HepG2 (cell line): Measurements from ENCODE around the gene MACROD2. TPM values are rescaled to one million over a fixed set of nuclear protein-coding genes. Genes with fewer than 3 reads are reported as not detected.

ENCODE experiments used
- ATAC-seq: fragments of 200-7000 bp; cut with Tn5 transposase; 3 replicates; pipeline ENCODE4 v1.9.1; 2020; ENCODE audit warnings: mild to moderate bottlenecking, moderate library complexity
- BruUV-seq: library from RNA; stranded (reverse); fragments of 400-500 nt; replicated peaks from 2 replicates; lab custom pipeline; 2021; lab: Mats Ljungman, UMichigan
- CTCF ChIA-PET: fragments of 300-600 bp; formaldehyde crosslinking; extraction: SDS; loops from one replicate; lab custom pipeline; 2021; ENCODE audit warnings: low total read pairs, inconsistent platforms, low intra/inter-chr PET ratio; lab: Yijun Ruan, JAX
- POLR2A ChIA-PET: fragments of 350-600 bp; sonication (Branson Sonifier 250); formaldehyde crosslinking; loops from one replicate; lab custom pipeline; 2020; ENCODE audit warnings: antibody characterized with exemption, inconsistent platforms; lab: Yijun Ruan, JAX
- DNase-seq: peaks from one replicate; pipeline ENCODE4 v3.0.0-alpha.2; 2015; ENCODE audit warnings: low spot score
- FAIRE-seq: peaks from 3 replicates; lab custom pipeline; 2011; peaks lifted over from hg19 to GRCh38; lab: Jason Lieb, UNC
- H2AFZ ChIP-seq: one replicate; pipeline ENCODE4 v1.6.1; 2011; ENCODE audit warnings: low read length, inconsistent platforms
- H3K27ac ChIP-seq: fragments of 300-600 bp; 3 replicates; pipeline ENCODE4 v1.8.0; 2011; ENCODE audit warnings: mixed run types, mild to moderate bottlenecking, mixed read lengths, low read length, inconsistent platforms; ENCODE audit not compliant: insufficient read depth; ENCODE audit errors: extremely low read length
- H3K27me3 ChIP-seq, 2 experiments: fragments of 200-600 bp in 1 of 2; 2 replicates in 1 of 2; 3 replicates in 1 of 2; pipeline versions ENCODE4 v1.6.0 to v1.8.0; 2011; ENCODE audit warnings: low read length in 2 of 2, mild to moderate bottlenecking in 2 of 2, moderate library complexity in 2 of 2, inconsistent platforms in 1 of 2; ENCODE audit not compliant: insufficient read depth in 2 of 2, control insufficient read depth in 1 of 2
- H3K36me3 ChIP-seq, 2 experiments: fragments of 200-600 bp in 1 of 2; replicated peaks in 1 of 2; 2 replicates in 1 of 2; 3 replicates in 1 of 2; pipeline versions ENCODE4 v1.5.1 to v1.8.0; 2011; ENCODE audit warnings: low read length in 2 of 2, inconsistent platforms in 1 of 2; ENCODE audit not compliant: insufficient read depth in 2 of 2, control insufficient read depth in 1 of 2
- H3K4me1 ChIP-seq: 2 replicates; pipeline ENCODE4 v1.5.1; 2012; ENCODE audit warnings: low read length, inconsistent platforms; ENCODE audit not compliant: insufficient read depth
- H3K4me2 ChIP-seq: 2 replicates; pipeline ENCODE4 v1.6.0; 2011; ENCODE audit warnings: low read depth, low read length, inconsistent platforms
- H3K4me3 ChIP-seq, 3 experiments: fragments of 200-600 bp in 1 of 3; sonication (generic), shearing (Covaris generic) in 1 of 3; replicated peaks in 1 of 3; 2 replicates each; pipeline ENCODE4 v1.5.1; 2011 to 2016; ENCODE audit warnings: low read length in 3 of 3, inconsistent platforms in 2 of 3, low read depth in 2 of 3, mild to moderate bottlenecking in 2 of 3, control low read depth in 1 of 3, mixed read lengths in 1 of 3; ENCODE audit not compliant: insufficient read depth in 1 of 3
- H3K79me2 ChIP-seq: one replicate; pipeline ENCODE4 v1.6.1; 2011; ENCODE audit warnings: low read length, inconsistent platforms; ENCODE audit not compliant: insufficient read depth
- H3K9ac ChIP-seq: 2 replicates; pipeline ENCODE4 v1.6.0; 2011; ENCODE audit warnings: mild to moderate bottlenecking, low read depth, low read length, inconsistent platforms; ENCODE audit not compliant: insufficient read depth
- H3K9me3 ChIP-seq: 2 replicates; pipeline ENCODE4 v1.5.1; 2012; ENCODE audit warnings: mild to moderate bottlenecking, low read length
- H4K20me1 ChIP-seq: 2 replicates; pipeline ENCODE4 v1.6.0; 2011; ENCODE audit warnings: inconsistent platforms, mild to moderate bottlenecking, low read length, moderate library complexity; ENCODE audit not compliant: insufficient read depth
- CREB1 ChIP-seq, 2 experiments: fragments of 450-650 bp in 1 of 2; IDR thresholded peaks; 2 replicates each; pipeline ENCODE4 v1.6.1; 2016 to 2017; ENCODE audit warnings: control low read depth in 1 of 2, mild to moderate bottlenecking in 1 of 2, missing compliant biosample characterization in 1 of 2, missing genetic modification characterization in 1 of 2
- HNRNPLL ChIP-seq: fragments of 200-400 bp; formaldehyde crosslinking; IDR thresholded peaks from 2 replicates; pipeline ENCODE4 v1.6.1; 2017; ENCODE audit warnings: mild to moderate bottlenecking, low read depth, low read length; ENCODE audit not compliant: poor library complexity, severe bottlenecking
- HOXA3 ChIP-seq: sonication (generic); formaldehyde crosslinking; IDR thresholded peaks from 2 replicates; pipeline ENCODE4 v1.5.0; 2020; ENCODE audit warnings: missing genetic modification reagents
- IKZF4 ChIP-seq: sonication (generic); formaldehyde crosslinking; IDR thresholded peaks from 2 replicates; pipeline ENCODE4 v1.5.1; 2020; ENCODE audit warnings: borderline replicate concordance, mild to moderate bottlenecking, low read depth, missing genetic modification reagents; ENCODE audit errors: not compliant biosample characterization
- MIER2 ChIP-seq: IDR thresholded peaks from 2 replicates; pipeline ENCODE4 v1.6.1; 2016; ENCODE audit warnings: missing biosample characterization, missing genetic modification reagents
- MXD4 ChIP-seq: IDR thresholded peaks from 2 replicates; pipeline ENCODE4 v1.6.1; 2016; ENCODE audit warnings: mild to moderate bottlenecking, missing biosample characterization, missing genetic modification reagents
- PHF21A ChIP-seq: sonication (generic); formaldehyde crosslinking; IDR thresholded peaks from 2 replicates; pipeline ENCODE4 v1.5.0; 2020; ENCODE audit warnings: mild to moderate bottlenecking, missing genetic modification reagents
- PRMT3 ChIP-seq: sonication (generic); formaldehyde crosslinking; IDR thresholded peaks from 2 replicates; pipeline ENCODE4 v1.8.1; 2022; ENCODE audit warnings: low read depth, mild to moderate bottlenecking, moderate library complexity, missing genetic modification reagents, borderline replicate concordance
- ZNF256 ChIP-seq: sonication (generic); formaldehyde crosslinking; conservative IDR thresholded peaks from 2 replicates; pipeline ENCODE4 v1.4.0; 2020; ENCODE audit warnings: missing genetic modification reagents
- ZNF337 ChIP-seq: sonication (generic); formaldehyde crosslinking; IDR thresholded peaks from 2 replicates; pipeline ENCODE4 v1.5.1; 2020; ENCODE audit warnings: missing genetic modification reagents, low read depth, mild to moderate bottlenecking, borderline replicate concordance
- ZSCAN30 ChIP-seq: sonication (generic); formaldehyde crosslinking; IDR thresholded peaks from 2 replicates; pipeline ENCODE4 v1.5.0; 2020; ENCODE audit warnings: mild to moderate bottlenecking, missing genetic modification reagents
- WGBS: methylation state at CpG from one replicate; pipeline ENCODE4 v1.1.6; 2017; ENCODE audit warnings: low lambda C conversion rate; 5-methylcytosine and 5-hydroxymethylcytosine counted together
- in situ Hi-C: cut with HindIII; loops from 2 replicates; pipeline ENCODE4 v1.10.0; 2017; ENCODE audit warnings: low pct_unique_long_range_greater_than_20kb; ENCODE audit not compliant: extremely low pct_ligation_motif_present
- intact Hi-C: fragments of 100-400 bp; cut with micrococcal nuclease; formaldehyde crosslinking; loops from one replicate; pipeline ENCODE4 v1.10.0; 2022; ENCODE audit not compliant: unreplicated experiment
- polyA plus RNA-seq, 8 experiments: library from polyadenylated mRNA; depleted of rRNA in 3 of 8; stranded (reverse) in 7 of 8; unstranded in 1 of 8; fragments of >200 nt; fragmentation: Illumina TruSeq in 4 of 8; extraction: Trizol in 4 of 8; gene quantifications; 2 replicates each; pipeline versions ENCODE4 v1.2.1 to v1.2.3, GENCODE V29; 2011 to 2016; ENCODE audit warnings: low read depth in 4 of 8, missing spikeins in 1 of 8, mixed read lengths in 1 of 8; ENCODE audit not compliant: insufficient read depth in 1 of 8
- total RNA-seq, 5 experiments: library from RNA; depleted of rRNA; stranded (reverse); fragments of >200 nt; fragmentation: Illumina TruSeq; extraction: Trizol; gene quantifications; 2 replicates each; pipeline ENCODE4 v1.2.3, GENCODE V29; 2016; ENCODE audit warnings: low read depth in 1 of 5
- TF ChIP-seq, protein P1 (sequence below): IDR thresholded peaks from 2 replicates; pipeline ENCODE4 v1.6.1; 2016; ENCODE audit warnings: low read depth
- TF ChIP-seq, protein P2 (sequence below): sonication (generic); formaldehyde crosslinking; IDR thresholded peaks from 2 replicates; pipeline ENCODE4 v1.4.0; 2020; ENCODE audit warnings: mild to moderate bottlenecking, missing genetic modification reagents

Gene MACROD2
- total and polyA plus RNA-seq, 2 of the 13 experiments (the other 11 are each of a cell fraction or from before 2014, with no cell fraction given): 0.13 to 0.51 TPM

DNA sequence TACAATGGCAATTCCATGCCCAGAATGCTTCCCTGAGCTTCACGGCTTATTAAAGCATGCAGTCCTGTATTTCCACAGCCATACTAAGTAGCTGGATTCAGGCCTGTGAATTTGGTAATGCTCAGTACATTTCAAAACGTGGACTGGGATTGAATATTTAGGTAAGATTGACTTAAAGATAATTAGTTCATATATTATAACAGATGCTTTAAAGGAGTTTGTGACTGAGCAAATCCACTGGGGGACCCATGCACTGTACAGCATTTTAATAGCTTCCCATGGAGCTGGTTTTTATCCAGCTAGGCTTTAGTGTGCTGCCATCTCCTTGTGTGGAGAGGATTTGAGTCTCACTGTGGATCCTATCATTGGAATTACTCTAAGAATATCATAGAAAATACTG lies 763.0 kb downstream of the MACROD2 start:
- Histone ChIP-seq H3K27me3 (no peaks in the 10 kb centered on the region), H3K79me2 (no peaks in the 10 kb centered on the region), H3K4me2 (no peak overlapping the region), H4K20me1 (no peaks in the 10 kb centered on the region), H3K36me3 (no peaks in the 10 kb centered on the region), H3K27ac (no peak overlapping the region), H3K4me3 (no peak overlapping the region), H3K9ac (no peak overlapping the region), H2AFZ (no peak overlapping the region), H3K4me1 (no peaks in the 10 kb centered on the region), H3K9me3 (no peaks in the 10 kb centered on the region)
- ATAC-seq (no peak), FAIRE-seq (no peak), DNase-seq (no peak)
- POLR2A ChIA-PET: no interaction called here
- in situ Hi-C loops: no loop called here
- 45% methylated on average over 2 of the region's 2 CpGs for WGBS
- intact Hi-C loops: no loop called here
- CTCF ChIA-PET: no interaction called here
- no peak for TF ChIP-seq HNRNPLL
- no peak for TF ChIP-seq IKZF4 (CRISPR knock-in tag)
- no peak for TF ChIP-seq MIER2 (CRISPR knock-in tag)
- no peak for TF ChIP-seq HOXA3 (CRISPR knock-in tag)
- TF ChIP-seq MXD4 (CRISPR knock-in tag): no peak
- TF ChIP-seq, protein P1, sequence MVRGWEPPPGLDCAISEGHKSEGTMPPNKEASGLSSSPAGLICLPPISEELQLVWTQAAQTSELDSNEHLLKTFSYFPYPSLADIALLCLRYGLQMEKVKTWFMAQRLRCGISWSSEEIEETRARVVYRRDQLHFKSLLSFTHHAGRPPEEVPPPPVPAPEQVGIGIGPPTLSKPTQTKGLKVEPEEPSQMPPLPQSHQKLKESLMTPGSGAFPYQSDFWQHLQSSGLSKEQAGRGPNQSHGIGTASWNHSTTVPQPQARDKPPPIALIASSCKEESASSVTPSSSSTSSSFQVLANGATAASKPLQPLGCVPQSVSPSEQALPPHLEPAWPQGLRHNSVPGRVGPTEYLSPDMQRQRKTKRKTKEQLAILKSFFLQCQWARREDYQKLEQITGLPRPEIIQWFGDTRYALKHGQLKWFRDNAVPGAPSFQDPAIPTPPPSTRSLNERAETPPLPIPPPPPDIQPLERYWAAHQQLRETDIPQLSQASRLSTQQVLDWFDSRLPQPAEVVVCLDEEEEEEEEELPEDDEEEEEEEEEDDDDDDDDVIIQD: no peak
- TF ChIP-seq ZNF256 (CRISPR knock-in tag): no peak
- TF ChIP-seq PHF21A (CRISPR knock-in tag): no peak
- TF ChIP-seq CREB1 (IDR thresholded peaks at IDR 0.05): no peak
- no peak for TF ChIP-seq CREB1 (CRISPR knock-in tag; IDR thresholded peaks at IDR 0.05)
- TF ChIP-seq ZSCAN30 (CRISPR knock-in tag): no peak
- TF ChIP-seq, protein P2, sequence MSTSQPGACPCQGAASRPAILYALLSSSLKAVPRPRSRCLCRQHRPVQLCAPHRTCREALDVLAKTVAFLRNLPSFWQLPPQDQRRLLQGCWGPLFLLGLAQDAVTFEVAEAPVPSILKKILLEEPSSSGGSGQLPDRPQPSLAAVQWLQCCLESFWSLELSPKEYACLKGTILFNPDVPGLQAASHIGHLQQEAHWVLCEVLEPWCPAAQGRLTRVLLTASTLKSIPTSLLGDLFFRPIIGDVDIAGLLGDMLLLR: no peak
- TF ChIP-seq ZNF337 (CRISPR knock-in tag): no peak
- TF ChIP-seq PRMT3 (CRISPR knock-in tag): no peak
- no TSS peak for BruUV-seq
